Gastroesophageal sphincter (tissue), 4 donors: Measurements from ENCODE around the gene TPRX2. TPM values are rescaled to one million over a fixed set of nuclear protein-coding genes. Genes with fewer than 3 reads are reported as not detected.

Experiments used
- ATAC-seq: fragments of 150-250 bp; one replicate; pipeline ENCODE4 v1.9.1; 2016; ENCODE audit warnings: mild to moderate bottlenecking, moderate library complexity
- H3K27ac ChIP-seq, 4 donors: fragments of 200-600 bp; sonication (generic) in 3 of 4; 1 replicate in 3 of 4; 2 replicates in 1 of 4; pipeline ENCODE4 v1.5.1; 2016 to 2019
- H3K27me3 ChIP-seq: fragments of 200-600 bp; sonication (generic); one replicate; pipeline ENCODE4 v1.5.1; 2019
- H3K36me3 ChIP-seq, 2 donors: fragments of 200-600 bp; sonication (generic); one replicate each; pipeline ENCODE4 v1.5.1; 2019; ENCODE audit warnings: control low read depth in 1 of 2
- H3K4me1 ChIP-seq, 3 donors: fragments of 200-600 bp; sonication (generic); 1 replicate in 2 of 3; 2 replicates in 1 of 3; pipeline ENCODE4 v1.5.1; 2016 to 2019; ENCODE audit warnings: control low read depth in 2 of 3
- H3K4me3 ChIP-seq, 2 donors: fragments of 200-600 bp; sonication (generic); one replicate each; pipeline ENCODE4 v1.5.1; 2019; ENCODE audit warnings: mild to moderate bottlenecking in 1 of 2, moderate library complexity in 1 of 2
- H3K9me3 ChIP-seq, 3 donors: fragments of 200-600 bp; sonication (generic); one replicate each; pipeline ENCODE4 v1.5.1; 2017 to 2019; ENCODE audit warnings: control low read depth in 2 of 3
- EP300 ChIP-seq: sonication (generic); formaldehyde crosslinking; IDR thresholded peaks from one replicate; pipeline ENCODE4 v1.6.1; 2017; ENCODE audit warnings: antibody characterized with exemption, mild to moderate bottlenecking
- POLR2A ChIP-seq, 2 donors: fragments of 450-650 bp; IDR thresholded peaks; one replicate each; pipeline ENCODE4 v1.6.1; 2017; ENCODE audit warnings: antibody characterized with exemption in 2 of 2, mild to moderate bottlenecking in 2 of 2, moderate library complexity in 1 of 2
- POLR2AphosphoS5 ChIP-seq: sonication (generic); formaldehyde crosslinking; IDR thresholded peaks from one replicate; pipeline ENCODE4 v1.6.1; 2017; ENCODE audit warnings: antibody characterized with exemption
- WGBS, 2 donors: methylation state at CpG; one replicate each; pipeline ENCODE4 v1.1.5; 2018; ENCODE audit warnings: low coverage in 1 of 2; 5-methylcytosine and 5-hydroxymethylcytosine counted together
- total RNA-seq, 4 donors: library from RNA; depleted of rRNA; stranded (reverse); fragments of >200 nt; gene quantifications; one replicate each; pipeline ENCODE4 v1.1.0, GENCODE V29; 2016
- TF ChIP-seq, protein P1 (sequence below), 4 experiments: fragments of 200-600 bp in 2 of 4; fragments of 450-650 bp in 2 of 4; sonication (generic) in 1 of 4; IDR thresholded peaks; one replicate each; pipeline ENCODE4 v1.5.1; 2017 to 2019; ENCODE audit warnings: antibody characterized with exemption in 4 of 4, mild to moderate bottlenecking in 2 of 4, moderate library complexity in 2 of 4

The TPRX2 gene
- total RNA-seq, 4 donors from 2014 or later, result not detected

DNA sequence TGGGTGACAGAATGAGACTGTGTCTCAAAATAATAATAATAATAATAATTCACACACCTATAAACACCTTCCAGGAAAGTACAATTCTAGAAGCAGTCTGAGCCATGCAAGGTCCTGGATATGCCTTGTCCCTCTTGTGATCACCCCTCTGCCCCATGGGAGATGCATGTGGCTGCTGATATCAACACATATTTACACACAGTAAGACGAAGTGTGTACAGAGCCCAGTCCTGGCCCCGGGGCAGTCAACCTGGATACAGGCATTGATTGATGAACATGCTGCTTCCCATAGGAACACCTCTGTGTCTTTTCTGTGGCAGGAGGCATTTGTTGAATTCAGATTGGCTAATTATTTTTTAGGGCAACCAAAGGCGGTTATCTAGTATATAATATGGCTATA is 23.9 kb downstream of the TPRX2 start:
- WGBS, 2 donors, result 48% methylated on average over 3 of the region's 3 CpGs; no CpG with 5 or more reads in 1 of the 2 donors
- no peak for ATAC-seq
- Histone ChIP-seq H3K27ac (no peak overlapping the region), H3K27me3 (peaks cover 34% of the 10 kb centered on the region), H3K36me3 (no peaks in the 10 kb centered on the region), H3K4me3 (no peak overlapping the region), H3K9me3 (no peaks in the 10 kb centered on the region), H3K4me1 (no peaks in the 10 kb centered on the region)
- TF ChIP-seq POLR2AphosphoS5, result no peak
- TF ChIP-seq, protein P1, sequence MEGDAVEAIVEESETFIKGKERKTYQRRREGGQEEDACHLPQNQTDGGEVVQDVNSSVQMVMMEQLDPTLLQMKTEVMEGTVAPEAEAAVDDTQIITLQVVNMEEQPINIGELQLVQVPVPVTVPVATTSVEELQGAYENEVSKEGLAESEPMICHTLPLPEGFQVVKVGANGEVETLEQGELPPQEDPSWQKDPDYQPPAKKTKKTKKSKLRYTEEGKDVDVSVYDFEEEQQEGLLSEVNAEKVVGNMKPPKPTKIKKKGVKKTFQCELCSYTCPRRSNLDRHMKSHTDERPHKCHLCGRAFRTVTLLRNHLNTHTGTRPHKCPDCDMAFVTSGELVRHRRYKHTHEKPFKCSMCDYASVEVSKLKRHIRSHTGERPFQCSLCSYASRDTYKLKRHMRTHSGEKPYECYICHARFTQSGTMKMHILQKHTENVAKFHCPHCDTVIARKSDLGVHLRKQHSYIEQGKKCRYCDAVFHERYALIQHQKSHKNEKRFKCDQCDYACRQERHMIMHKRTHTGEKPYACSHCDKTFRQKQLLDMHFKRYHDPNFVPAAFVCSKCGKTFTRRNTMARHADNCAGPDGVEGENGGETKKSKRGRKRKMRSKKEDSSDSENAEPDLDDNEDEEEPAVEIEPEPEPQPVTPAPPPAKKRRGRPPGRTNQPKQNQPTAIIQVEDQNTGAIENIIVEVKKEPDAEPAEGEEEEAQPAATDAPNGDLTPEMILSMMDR (IDR thresholded peaks at IDR 0.05), result no peak
- TF ChIP-seq EP300, result no peak
- TF ChIP-seq POLR2A (IDR thresholded peaks at IDR 0.05), result no peak

DNA sequence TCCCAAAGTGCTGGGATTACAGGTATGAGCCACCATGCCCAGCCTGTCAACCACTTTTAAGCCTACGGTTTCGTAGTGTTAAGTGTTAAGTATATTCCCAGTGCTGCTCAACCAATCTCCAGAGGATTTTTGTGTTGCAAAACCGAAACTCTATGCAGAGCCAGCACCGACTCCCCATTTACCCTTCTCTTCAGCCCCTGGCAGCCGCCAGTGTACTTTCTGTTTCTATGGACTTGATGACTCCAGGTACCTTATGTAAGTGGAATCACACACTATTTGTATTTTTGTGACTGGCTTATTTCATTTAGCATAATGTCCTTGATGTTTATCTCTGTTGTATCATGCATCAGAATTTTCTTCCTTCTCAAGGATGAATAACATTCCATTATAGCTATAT is 26.0 kb downstream of the TPRX2 start:
- peaks cover 18% of the 10 kb centered on the region for H3K27me3 ChIP-seq
- ATAC-seq, result no peak
- H3K27ac ChIP-seq, result no peak overlapping the region
- TF ChIP-seq POLR2A (IDR thresholded peaks at IDR 0.05), result no peak
- TF ChIP-seq, protein P1 (IDR thresholded peaks at IDR 0.05), result no peak
- no peak for TF ChIP-seq POLR2AphosphoS5
- no peak for TF ChIP-seq EP300
- no peaks in the 10 kb centered on the region for H3K36me3 ChIP-seq
- no peak overlapping the region for H3K4me3 ChIP-seq
- H3K4me1 ChIP-seq, result no peaks in the 10 kb centered on the region
- WGBS, 2 donors, result 60 to 61% methylated on average over 1 to 4 of the region's 5 CpGs
- H3K9me3 ChIP-seq, result no peaks in the 10 kb centered on the region

DNA sequence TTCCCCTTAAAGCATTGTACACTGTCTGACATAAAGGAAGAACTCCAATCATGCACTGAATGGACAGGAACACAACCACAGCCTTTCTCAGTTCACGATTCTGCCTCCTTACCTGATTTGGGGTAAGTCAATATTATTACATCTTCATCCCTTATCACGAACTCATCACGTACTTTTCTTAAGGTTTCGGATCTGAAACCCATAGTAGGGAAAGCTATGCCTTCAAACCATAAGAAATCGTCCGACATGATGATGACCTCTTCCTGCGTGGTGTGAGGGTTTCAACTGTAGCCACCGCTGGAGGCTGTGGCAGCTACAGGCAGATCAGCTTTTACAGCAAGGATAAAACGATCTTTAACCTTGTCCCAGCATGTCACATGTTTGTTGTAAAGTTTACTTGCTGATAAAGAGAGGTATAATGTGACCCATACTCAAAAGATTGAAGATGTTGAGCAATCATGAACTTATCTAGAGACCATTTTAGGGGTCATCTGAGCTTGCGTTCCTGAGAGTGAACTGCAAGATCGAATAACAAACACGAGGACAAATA is 27.1 kb downstream of the TPRX2 start, which contains the start of gene SULT2A1:
Gene SULT2A1, minus strand, starts transcription at position 306 of the 550 bp plus-strand sequence. Its CDS starts 58 bp downstream, at position 248.
- 53 to 68% methylated on average over 7 to 12 of the region's 12 CpGs for WGBS, 2 donors
- peaks cover 18% of the 10 kb centered on the region for H3K27me3 ChIP-seq
- H3K4me1 ChIP-seq, result no peaks in the 10 kb centered on the region
- H3K36me3 ChIP-seq, result no peaks in the 10 kb centered on the region
- H3K9me3 ChIP-seq, result no peaks in the 10 kb centered on the region
- TF ChIP-seq POLR2AphosphoS5, result no peak
- no peak for TF ChIP-seq POLR2A (IDR thresholded peaks at IDR 0.05)
- TF ChIP-seq, protein P1 (IDR thresholded peaks at IDR 0.05), result no peak
- no peak for TF ChIP-seq EP300
- H3K27ac ChIP-seq, result no peak within 1 kb of the TSS
- no peak within 1 kb of the TSS for H3K4me3 ChIP-seq
- no peak for ATAC-seq

DNA sequence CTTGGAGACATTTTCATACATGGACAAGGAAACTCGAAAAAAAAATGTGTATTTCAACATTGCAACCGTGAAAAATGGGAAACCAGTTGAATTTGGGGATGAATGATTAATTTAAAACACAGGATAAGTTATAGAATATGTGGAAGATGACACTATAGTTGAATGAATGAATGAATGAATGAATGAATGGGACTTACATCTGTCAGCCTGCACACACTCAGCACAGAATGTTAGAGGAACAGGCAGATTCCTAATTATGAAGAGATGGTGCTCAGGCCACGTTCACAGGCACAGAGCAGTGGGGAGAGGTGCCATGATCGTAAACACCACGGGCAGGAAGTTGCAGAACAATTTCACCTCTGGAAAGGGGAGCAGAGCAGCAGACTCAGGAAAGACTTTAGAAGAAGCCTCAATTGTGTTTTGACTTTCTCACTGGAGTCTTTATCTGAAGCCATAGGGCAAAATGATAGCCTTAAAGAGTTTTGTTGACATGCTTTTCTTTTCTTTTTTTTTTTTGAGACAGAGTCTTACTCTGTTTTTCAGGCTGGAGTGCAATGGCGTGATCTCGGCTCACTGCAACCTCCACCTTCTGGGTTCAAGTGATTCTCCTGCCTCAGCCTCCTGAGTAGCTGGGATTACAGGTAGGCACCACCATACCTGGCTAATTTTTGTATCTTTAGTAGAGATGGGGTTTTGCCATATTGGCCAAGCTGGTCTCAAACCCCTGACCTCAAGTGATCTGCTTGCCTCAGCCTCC is 32.0 kb downstream of the TPRX2 start:
- Histone ChIP-seq H3K4me1 (no peaks in the 10 kb centered on the region), H3K36me3 (no peaks in the 10 kb centered on the region), H3K27me3 (no peaks in the 10 kb centered on the region), H3K9me3 (peaks cover 0 to 11% (median 0%) of the 10 kb centered on the region in 3 donors), H3K27ac (no peak overlapping the region), H3K4me3 (no peak overlapping the region)
- TF ChIP-seq POLR2A (IDR thresholded peaks at IDR 0.05), result no peak
- no peak for TF ChIP-seq POLR2AphosphoS5
- TF ChIP-seq, protein P1 (IDR thresholded peaks at IDR 0.05), result no peak
- TF ChIP-seq EP300, result no peak
- WGBS, 2 donors, result 65 to 73% methylated on average over 5 to 7 of the region's 7 CpGs
- no peak for ATAC-seq

DNA sequence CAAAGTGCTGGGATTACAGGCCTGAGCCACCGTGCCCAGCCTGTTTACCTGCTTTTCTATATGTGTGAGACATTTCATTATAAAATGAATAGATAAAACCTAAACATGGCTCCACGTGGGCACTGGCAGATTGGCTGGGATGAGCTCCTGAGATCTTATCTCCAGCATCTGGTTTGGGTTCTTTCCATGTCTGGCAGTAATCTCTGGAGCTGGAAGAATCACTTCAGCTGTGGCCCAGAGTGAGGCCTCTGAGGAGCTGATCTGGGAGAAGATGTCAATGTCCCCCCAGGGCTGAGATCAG is 32.5 kb downstream of the TPRX2 start:
- no peak for ATAC-seq
- Histone ChIP-seq H3K9me3 (peaks cover 0 to 14% (median 0%) of the 10 kb centered on the region in 3 donors), H3K4me3 (no peak overlapping the region), H3K27me3 (no peaks in the 10 kb centered on the region), H3K4me1 (no peaks in the 10 kb centered on the region), H3K27ac (no peak overlapping the region), H3K36me3 (no peaks in the 10 kb centered on the region)
- TF ChIP-seq, protein P1 (IDR thresholded peaks at IDR 0.05), result no peak
- no peak for TF ChIP-seq POLR2A (IDR thresholded peaks at IDR 0.05)
- no peak for TF ChIP-seq EP300
- no peak for TF ChIP-seq POLR2AphosphoS5
- 25 to 100% methylated on average over 1 of the region's 2 CpGs for WGBS, 2 donors
